Pancreas (tissue), 10 donors: ENCODE data around the gene CATSPER2. TPM values are rescaled to one million over a fixed set of nuclear protein-coding genes. Genes with fewer than 3 reads are reported as not detected.
"Not testable (repeated sequence)": the region's sequence is repeated elsewhere in the genome, so short reads cannot be mapped to it uniquely, and the experiment has no call there.

ENCODE experiments used
- ATAC-seq, 4 donors: fragments of 200-7000 bp; cut with Tn5 transposase; one replicate each; pipeline versions ENCODE4 v1.8.0 to v1.9.1; 2020; ENCODE audit warnings: mild to moderate bottlenecking in 4 of 4, moderate library complexity in 4 of 4
- DNase-seq, 6 donors: peaks; one replicate each; pipeline ENCODE4 v3.0.0-alpha.2; 2020
- FAIRE-seq: peaks from 2 replicates; lab custom pipeline; 2012; peaks lifted over from hg19 to GRCh38; lab: Jason Lieb, UNC
- H3K27ac ChIP-seq, 4 donors: fragments of 200-600 bp; sonication (generic); 1 replicate in 3 of 4; 2 replicates in 1 of 4; pipeline versions ENCODE4 v1.5.0 to v1.8.0; 2020
- H3K27me3 ChIP-seq, 4 donors: fragments of 200-600 bp; one replicate each; pipeline ENCODE4 v1.8.0; 2021
- H3K36me3 ChIP-seq, 3 donors: fragments of 200-600 bp; sonication (generic) in 1 of 3; one replicate each; pipeline versions ENCODE4 v1.5.0 to v1.8.0; 2020 to 2021
- H3K4me1 ChIP-seq, 3 donors: fragments of 200-600 bp; one replicate each; pipeline ENCODE4 v1.8.0; 2021
- H3K4me3 ChIP-seq, 4 donors: fragments of 200-600 bp; sonication (generic) in 2 of 4; one replicate each; pipeline versions ENCODE4 v1.5.0 to v1.8.0; 2020 to 2021
- H3K9me3 ChIP-seq, 4 donors: fragments of 200-600 bp; one replicate each; pipeline ENCODE4 v1.8.0; 2021
- CTCF ChIP-seq, 4 donors: fragments of 200-600 bp; sonication (generic) in 3 of 4; IDR thresholded peaks; one replicate each; pipeline versions ENCODE4 v1.5.0 to v1.8.0; 2021; ENCODE audit warnings: antibody characterized with exemption in 4 of 4
- WGBS, 2 donors: extraction: QIAGEN DNeasy Blood & Tissue Kit; methylation state at CpG; one replicate each; pipeline ENCODE4 v1.1.7; 2013; 5-methylcytosine and 5-hydroxymethylcytosine counted together
- intact Hi-C, 3 donors: fragments of 100-400 bp; cut with DNase I; formaldehyde crosslinking; loops; one replicate each; pipeline versions ENCODE4 v1.11.1 to v1.14.2; 2022
- polyA plus RNA-seq, 2 donors: library from polyadenylated mRNA; stranded (reverse); fragments of 200-250 nt; gene quantifications; one replicate each; pipeline ENCODE4 v1.2.3, GENCODE V29; 2013
- total RNA-seq, 6 donors: library from RNA; stranded (reverse); fragmentation: NEBNext Ultra II Directional in 4 of 6; extraction: Animal tissue kit (Norgen Biotek cat#: 25700) in 4 of 6; gene quantifications; one replicate each; pipeline versions ENCODE4 v1.2.1 to v1.2.4, GENCODE V29; 2021 to 2023
- donor health status: healthy with polysubstance abuse.
- donor health status: DM: no; HTN: no; CAD: no; lungs with moderate emphysema.
- donor health status: DM: no; HTN: no; CAD: no.
- donor health status: control.
- donor health status: control.
- donor health status: Bipolar disorder and iron deficiency.
- donor health status: DM: yes; HTN: yes; CAD: no.
- donor health status: DM: no; HTN: no; CAD: no.
- donor health status: DM: no; HTN: no; CAD: no.
- donor health status: DM: yes; HTN: yes; CAD: no.

The CATSPER2 gene
- total RNA-seq (1 to 10 TPM; 1.2 to 4.2 (median 1.9) TPM), polyA plus RNA-seq (1 to 10 TPM; 8.3 to 9.9 TPM)

- DNase-seq (peak in 3 of 6 donors; percentile 18 to 65 (median 55)), FAIRE-seq (no peak), ATAC-seq (no peak)
- H3K27ac ChIP-seq: no peak within 1 kb of the TSS
- no peaks in the 10 kb centered on the region for H3K9me3 ChIP-seq
- WGBS, 2 donors: 92% methylated on average over 62 to 85 of the region's 85 CpGs
- intact Hi-C loops: no loop called here
- no peak for TF ChIP-seq CTCF (IDR thresholded peaks at IDR 0.05)
- no peaks in the 10 kb centered on the region for H3K36me3 ChIP-seq
- no peaks in the 10 kb centered on the region for H3K27me3 ChIP-seq
- no peak within 1 kb of the TSS for H3K4me3 ChIP-seq
- H3K4me1 ChIP-seq: no peaks in the 10 kb centered on the region
Observed at GRCh38 chr15:43648649-43649429, at the start of gene CATSPER2. Gene CATSPER2, minus strand, starts transcription at chr15:43648844. Its CDS starts 783 bp downstream, at chr15:43648061.

- peak; percentile 70 to 90 (median 84) for ATAC-seq
- H3K27me3 ChIP-seq, H3K4me3 ChIP-seq, DNase-seq, FAIRE-seq, H3K9me3 ChIP-seq, H3K27ac ChIP-seq, intact Hi-C loops, H3K36me3 ChIP-seq, H3K4me1 ChIP-seq: not testable (repeated sequence)
- WGBS, 2 donors: no CpG with 5 or more reads among the region's 43 CpGs
Observed at GRCh38 chr15:43693148-43694022, 44.7 kb upstream of the CATSPER2 start, which contains the start of gene CKMT1A. Gene CKMT1A, plus strand, starts transcription at chr15:43693859. Its CDS starts 192 bp downstream, at chr15:43694051.

GRCh38 chr15:43692679-43693078, 44.0 kb upstream of the CATSPER2 start:
- FAIRE-seq, intact Hi-C loops, H3K27ac ChIP-seq, H3K27me3 ChIP-seq, H3K4me3 ChIP-seq, H3K36me3 ChIP-seq, DNase-seq, H3K4me1 ChIP-seq, H3K9me3 ChIP-seq, ATAC-seq: not testable (repeated sequence)
- WGBS, 2 donors: 45% methylated on average over 2 to 3 of the region's 7 CpGs

- H3K36me3 ChIP-seq, H3K27me3 ChIP-seq, H3K27ac ChIP-seq, H3K4me1 ChIP-seq, H3K9me3 ChIP-seq, DNase-seq, intact Hi-C loops, H3K4me3 ChIP-seq: not testable (repeated sequence)
- no CpG with 5 or more reads among the region's 54 CpGs for WGBS, 2 donors
- FAIRE-seq (peak; percentile 9), ATAC-seq (peak; percentile 88 to 96 (median 94))
Observed at GRCh38 chr15:43689604-43690301, 41.1 kb upstream of the CATSPER2 start.

- H3K9me3 ChIP-seq, H3K27ac ChIP-seq, ATAC-seq, intact Hi-C loops, H3K4me1 ChIP-seq, H3K4me3 ChIP-seq, H3K36me3 ChIP-seq, FAIRE-seq, H3K27me3 ChIP-seq, DNase-seq: not testable (repeated sequence)
- WGBS, 2 donors: no CpG with 5 or more reads among the region's 1 CpG
Observed at GRCh38 chr15:43674175-43674574, 25.5 kb upstream of the CATSPER2 start.

- FAIRE-seq, H3K9me3 ChIP-seq, H3K27ac ChIP-seq, H3K27me3 ChIP-seq, intact Hi-C loops, DNase-seq, ATAC-seq, H3K36me3 ChIP-seq, H3K4me1 ChIP-seq, H3K4me3 ChIP-seq: not testable (repeated sequence)
- WGBS, 2 donors: no CpG with 5 or more reads among the region's 1 CpG
Observed at GRCh38 chr15:43666177-43666576, 17.5 kb upstream of the CATSPER2 start.

- intact Hi-C loops, H3K4me1 ChIP-seq, H3K36me3 ChIP-seq, H3K4me3 ChIP-seq, DNase-seq, H3K27me3 ChIP-seq, ATAC-seq, FAIRE-seq, H3K9me3 ChIP-seq, H3K27ac ChIP-seq: not testable (repeated sequence)
- WGBS, 2 donors: no CpG with 5 or more reads among the region's 8 CpGs
Observed at GRCh38 chr15:43663333-43663732, 14.7 kb upstream of the CATSPER2 start.

GRCh38 chr15:43662293-43662692, 13.6 kb upstream of the CATSPER2 start:
- H3K9me3 ChIP-seq, H3K27ac ChIP-seq, intact Hi-C loops, FAIRE-seq, DNase-seq, H3K36me3 ChIP-seq, H3K4me3 ChIP-seq, ATAC-seq, H3K27me3 ChIP-seq, H3K4me1 ChIP-seq: not testable (repeated sequence)
- WGBS, 2 donors: 86 to 97% methylated on average over 1 of the region's 2 CpGs

GRCh38 chr15:43659727-43660126, 11.1 kb upstream of the CATSPER2 start:
- H3K4me3 ChIP-seq, H3K27me3 ChIP-seq, intact Hi-C loops, H3K36me3 ChIP-seq, ATAC-seq, H3K4me1 ChIP-seq, H3K27ac ChIP-seq, H3K9me3 ChIP-seq, DNase-seq, FAIRE-seq: not testable (repeated sequence)
- 92 to 95% methylated on average over 2 to 5 of the region's 10 CpGs for WGBS, 2 donors

- peak in 2 of 4 donors; percentile 46 to 53 for ATAC-seq
- H3K4me3 ChIP-seq, FAIRE-seq, H3K27ac ChIP-seq, H3K36me3 ChIP-seq, H3K27me3 ChIP-seq, H3K4me1 ChIP-seq, intact Hi-C loops, DNase-seq, H3K9me3 ChIP-seq: not testable (repeated sequence)
- 95 to 96% methylated on average over 15 to 16 of the region's 16 CpGs for WGBS, 2 donors
Observed at GRCh38 chr15:43649430-43649926, 834 bp upstream of the CATSPER2 start.
